MM.1S (cell line): ENCODE results near the gene COL25A1.
"Not testable (repeated sequence)": the region's sequence is repeated elsewhere in the genome, so short reads cannot be mapped to it uniquely, and the experiment has no call there.

ENCODE experiments used
- DNase-seq: peaks from one replicate; pipeline ENCODE4 v3.0.0-alpha.2; 2015
- H2AFZ ChIP-seq: fragments of 300-600 bp; sonication (generic); 2 replicates; pipeline ENCODE4 v1.6.0; 2016; ENCODE audit warnings: antibody characterized with exemption, low read length
- H3F3A ChIP-seq: fragments of 300-600 bp; sonication (generic); 2 replicates; pipeline ENCODE4 v1.6.1; 2016; ENCODE audit warnings: mild to moderate bottlenecking, antibody characterized with exemption, low read length, moderate library complexity, mixed read lengths; ENCODE audit not compliant: insufficient read depth
- H3K27ac ChIP-seq: fragments of 300-600 bp; sonication (generic); 2 replicates; pipeline ENCODE4 v1.5.1; 2016; ENCODE audit warnings: mild to moderate bottlenecking, low read length
- H3K27me3 ChIP-seq: fragments of 300-600 bp; sonication (generic); replicated peaks from 2 replicates; pipeline ENCODE4 v1.6.0; 2016; ENCODE audit warnings: low read length; ENCODE audit not compliant: insufficient read depth
- H3K36me3 ChIP-seq: fragments of 300-600 bp; sonication (generic); replicated peaks from 2 replicates; pipeline ENCODE4 v1.6.1; 2016; ENCODE audit warnings: mild to moderate bottlenecking, low read length, mixed read lengths; ENCODE audit not compliant: insufficient read depth
- H3K4me1 ChIP-seq: fragments of 300-600 bp; sonication (generic); 2 replicates; pipeline ENCODE4 v1.6.1; 2016; ENCODE audit warnings: low read length, mixed read lengths
- H3K4me2 ChIP-seq: fragments of 300-600 bp; sonication (generic); 2 replicates; pipeline ENCODE4 v1.6.0; 2016; ENCODE audit warnings: low read depth, low read length
- H3K4me3 ChIP-seq: fragments of 300-600 bp; sonication (generic); 2 replicates; pipeline ENCODE4 v1.5.1; 2016; ENCODE audit warnings: low read length, mixed read lengths
- H3K79me2 ChIP-seq: fragments of 300-600 bp; sonication (generic); 2 replicates; pipeline ENCODE4 v1.6.1; 2016; ENCODE audit warnings: mixed run types, low read length, mixed read lengths
- H3K9ac ChIP-seq: fragments of 300-600 bp; sonication (generic); 2 replicates; pipeline ENCODE4 v1.6.1; 2016; ENCODE audit warnings: low read length, mixed read lengths
- H3K9me2 ChIP-seq: fragments of 300-600 bp; sonication (generic); replicated peaks from 2 replicates; pipeline ENCODE4 v1.6.1; 2016; ENCODE audit warnings: mild to moderate bottlenecking, low read length, mixed read lengths; ENCODE audit not compliant: insufficient read depth
- H3K9me3 ChIP-seq: fragments of 300-600 bp; sonication (generic); replicated peaks from 2 replicates; pipeline ENCODE4 v1.6.1; 2016; ENCODE audit warnings: mild to moderate bottlenecking, low read length, mixed read lengths; ENCODE audit not compliant: insufficient read depth
- H4K20me1 ChIP-seq: fragments of 300-600 bp; sonication (generic); 2 replicates; pipeline ENCODE4 v1.6.1; 2016; ENCODE audit warnings: mild to moderate bottlenecking, low read length, moderate library complexity, mixed read lengths; ENCODE audit not compliant: insufficient read depth
- EZH2 ChIP-seq: fragments of 300-600 bp; sonication (generic); optimal IDR thresholded peaks from 2 replicates; pipeline ENCODE3; 2017; ENCODE audit warnings: low read depth, mild to moderate bottlenecking, antibody characterized with exemption, low read length, mixed read lengths
- EZH2phosphoT487 ChIP-seq: fragments of 300-600 bp; sonication (generic); IDR thresholded peaks from 2 replicates; pipeline ENCODE4 v1.6.1; 2018; ENCODE audit warnings: antibody characterized with exemption, low read length
- TF ChIP-seq, protein P1 (sequence below): fragments of 300-600 bp; sonication (generic); IDR thresholded peaks from 2 replicates; pipeline ENCODE4 v1.5.1; 2016; ENCODE audit warnings: antibody characterized with exemption, low read length, mixed read lengths

The COL25A1 gene

DNA sequence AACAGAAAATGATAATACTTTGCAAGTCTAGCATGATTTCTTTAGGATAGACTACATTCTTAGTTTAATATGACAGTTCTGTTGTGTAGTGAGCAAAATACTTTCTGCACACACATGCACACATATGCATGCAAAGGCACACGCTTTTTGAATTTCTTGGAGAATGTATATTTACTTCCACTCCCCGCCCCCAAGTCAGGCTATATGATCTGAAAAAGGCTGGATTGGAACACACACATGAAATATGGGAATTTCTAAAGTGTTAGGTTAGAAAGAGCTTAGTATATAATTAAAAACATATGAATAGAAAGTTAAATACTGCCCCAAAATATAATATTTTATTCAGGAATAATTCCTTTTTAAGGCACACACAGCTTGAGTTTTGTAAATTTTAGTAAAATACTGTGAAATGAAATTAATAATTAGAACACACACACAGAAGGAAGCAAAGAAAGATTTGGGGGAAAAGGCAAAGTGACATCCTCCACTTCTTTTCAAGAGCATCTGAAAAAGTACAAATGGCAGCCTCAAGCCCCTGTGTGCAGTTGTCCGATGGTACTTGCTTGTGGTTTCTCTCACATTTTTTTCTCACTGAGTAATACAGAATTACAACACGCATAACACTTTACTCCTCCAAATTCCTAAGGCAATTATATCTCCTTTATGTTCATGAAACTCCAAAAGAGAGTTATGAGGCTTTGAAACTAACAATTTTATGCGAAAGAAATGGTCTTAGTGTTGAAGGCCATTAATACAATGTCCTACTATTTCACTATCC lies 310.7 kb downstream of the COL25A1 start:
- H3K9me3 ChIP-seq: no peaks in the 10 kb centered on the region
- TF ChIP-seq EZH2 (no peak), EZH2phosphoT487 (no peak)
- TF ChIP-seq, protein P1, sequence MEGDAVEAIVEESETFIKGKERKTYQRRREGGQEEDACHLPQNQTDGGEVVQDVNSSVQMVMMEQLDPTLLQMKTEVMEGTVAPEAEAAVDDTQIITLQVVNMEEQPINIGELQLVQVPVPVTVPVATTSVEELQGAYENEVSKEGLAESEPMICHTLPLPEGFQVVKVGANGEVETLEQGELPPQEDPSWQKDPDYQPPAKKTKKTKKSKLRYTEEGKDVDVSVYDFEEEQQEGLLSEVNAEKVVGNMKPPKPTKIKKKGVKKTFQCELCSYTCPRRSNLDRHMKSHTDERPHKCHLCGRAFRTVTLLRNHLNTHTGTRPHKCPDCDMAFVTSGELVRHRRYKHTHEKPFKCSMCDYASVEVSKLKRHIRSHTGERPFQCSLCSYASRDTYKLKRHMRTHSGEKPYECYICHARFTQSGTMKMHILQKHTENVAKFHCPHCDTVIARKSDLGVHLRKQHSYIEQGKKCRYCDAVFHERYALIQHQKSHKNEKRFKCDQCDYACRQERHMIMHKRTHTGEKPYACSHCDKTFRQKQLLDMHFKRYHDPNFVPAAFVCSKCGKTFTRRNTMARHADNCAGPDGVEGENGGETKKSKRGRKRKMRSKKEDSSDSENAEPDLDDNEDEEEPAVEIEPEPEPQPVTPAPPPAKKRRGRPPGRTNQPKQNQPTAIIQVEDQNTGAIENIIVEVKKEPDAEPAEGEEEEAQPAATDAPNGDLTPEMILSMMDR: no peak
- no peaks in the 10 kb centered on the region for H4K20me1 ChIP-seq
- H2AFZ ChIP-seq: no peak overlapping the region
- H3K4me3 ChIP-seq: no peak overlapping the region
- H3K27me3 ChIP-seq: no peaks in the 10 kb centered on the region
- no peaks in the 10 kb centered on the region for H3F3A ChIP-seq
- H3K9me2 ChIP-seq: no peaks in the 10 kb centered on the region
- H3K4me2 ChIP-seq: no peak overlapping the region
- H3K27ac ChIP-seq: no peak overlapping the region
- no peak overlapping the region for H3K9ac ChIP-seq
- H3K4me1 ChIP-seq: no peaks in the 10 kb centered on the region
- no peaks in the 10 kb centered on the region for H3K36me3 ChIP-seq
- no peak for DNase-seq
- no peaks in the 10 kb centered on the region for H3K79me2 ChIP-seq

DNA sequence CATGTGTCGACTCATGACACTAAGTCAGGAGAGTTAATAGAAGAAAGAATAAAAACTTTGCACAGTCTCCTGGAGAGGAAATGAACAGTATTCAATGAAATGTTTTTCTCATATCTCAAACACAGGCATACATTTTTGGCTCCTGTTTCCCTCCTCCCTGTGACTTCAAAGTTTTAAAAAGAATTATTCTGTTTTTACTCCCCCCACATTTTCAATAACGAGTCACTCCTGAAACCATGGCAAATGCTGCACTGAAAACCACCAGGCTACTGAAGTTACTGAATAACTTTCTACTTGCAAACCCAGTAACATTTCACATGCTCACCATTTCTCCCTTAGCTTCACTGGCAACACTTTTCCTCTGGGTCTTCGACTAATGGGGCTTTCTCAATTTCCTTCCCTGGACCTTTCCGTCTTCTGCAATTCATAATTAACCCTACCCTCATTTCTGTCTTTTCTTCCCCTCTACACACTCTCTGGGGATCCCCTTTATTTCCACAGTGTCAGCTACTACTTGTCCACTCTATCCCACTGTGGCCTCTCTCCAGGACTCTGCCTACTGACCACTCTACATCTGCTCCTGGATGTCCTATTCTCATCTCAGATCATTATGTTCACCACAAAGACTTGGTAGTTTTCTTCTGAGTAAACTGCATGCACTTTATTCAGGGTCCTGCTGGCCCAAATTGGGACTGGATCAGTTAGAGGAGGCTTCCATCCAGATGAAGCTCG lies 313.8 kb downstream of the COL25A1 start:
- Histone ChIP-seq H3K79me2 (no peaks in the 10 kb centered on the region), H3K27ac (no peak overlapping the region), H4K20me1 (no peaks in the 10 kb centered on the region), H3K27me3 (no peaks in the 10 kb centered on the region), H3K9ac (no peak overlapping the region), H3K9me2 (no peaks in the 10 kb centered on the region), H3K4me1 (no peaks in the 10 kb centered on the region), H3K4me3 (no peak overlapping the region), H3F3A (no peaks in the 10 kb centered on the region), H3K36me3 (no peaks in the 10 kb centered on the region), H3K9me3 (no peaks in the 10 kb centered on the region), H2AFZ (no peak overlapping the region), H3K4me2 (no peak overlapping the region)
- TF ChIP-seq EZH2phosphoT487 (no peak), EZH2 (no peak)
- TF ChIP-seq, protein P1: no peak
- no peak for DNase-seq

DNA sequence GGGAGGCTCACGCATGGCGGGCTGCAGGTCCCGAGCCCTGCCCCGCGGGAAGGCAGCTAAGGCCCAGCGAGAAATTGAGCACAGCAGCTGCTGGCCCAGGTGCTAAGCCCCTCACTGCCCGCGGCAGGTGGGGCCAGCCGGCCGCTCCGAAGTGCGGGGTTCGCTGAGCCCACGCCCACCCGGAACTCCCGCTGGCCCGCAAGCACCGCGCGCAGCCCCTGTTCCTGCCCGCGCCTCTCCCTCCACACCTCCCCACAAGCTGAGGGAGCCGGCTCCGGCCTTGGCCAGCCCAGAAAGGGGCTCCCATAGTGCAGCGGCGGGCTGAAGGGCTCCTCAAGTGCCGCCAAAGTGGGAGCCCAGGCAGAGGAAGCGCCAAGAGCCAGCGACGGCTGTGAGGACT lies 318.0 kb downstream of the COL25A1 start:
- not testable (repeated sequence) for H3F3A ChIP-seq, DNase-seq, H3K27me3 ChIP-seq, H4K20me1 ChIP-seq, H3K36me3 ChIP-seq, H3K79me2 ChIP-seq, H3K27ac ChIP-seq, H3K4me2 ChIP-seq, H3K4me3 ChIP-seq, H3K9me3 ChIP-seq, H3K9ac ChIP-seq, H2AFZ ChIP-seq, H3K4me1 ChIP-seq, H3K9me2 ChIP-seq
